HG03521 (cell line): Measurements from ENCODE around the gene DYNC1I1.

Source experiments
- ATAC-seq: cut with Tn5 transposase; IDR thresholded peaks from one replicate; pipeline ENCODE4 v1.9.1; 2021; ENCODE audit warnings: mild to moderate bottlenecking, moderate library complexity; ENCODE audit not compliant: unreplicated experiment

The DYNC1I1 gene

GRCh38 chr7:95847061-95847460 lies 74.7 kb downstream of the DYNC1I1 start:
- no peak for ATAC-seq

GRCh38 chr7:95859429-95859828 lies 87.1 kb downstream of the DYNC1I1 start:
- ATAC-seq, result no peak

GRCh38 chr7:95861041-95861440 lies 88.7 kb downstream of the DYNC1I1 start:
- no peak for ATAC-seq

GRCh38 chr7:95863623-95864022 lies 91.3 kb downstream of the DYNC1I1 start:
- no peak for ATAC-seq

GRCh38 chr7:95865716-95866371 lies 93.5 kb downstream of the DYNC1I1 start:
- ATAC-seq, result no peak

- peak; percentile 95 for ATAC-seq
Observed at GRCh38 chr7:95867309-95867708, 95.0 kb downstream of the DYNC1I1 start.

GRCh38 chr7:95871075-95871848 lies 98.9 kb downstream of the DYNC1I1 start:
- ATAC-seq, result peak; percentile 35

GRCh38 chr7:95871896-95872295 lies 99.5 kb downstream of the DYNC1I1 start:
- no peak for ATAC-seq

GRCh38 chr7:95874129-95874528 lies 101.8 kb downstream of the DYNC1I1 start:
- no peak for ATAC-seq

- ATAC-seq, result no peak
Observed at GRCh38 chr7:95874541-95875265, 102.3 kb downstream of the DYNC1I1 start.

GRCh38 chr7:95875519-95875918 lies 103.2 kb downstream of the DYNC1I1 start:
- ATAC-seq, result no peak

GRCh38 chr7:95878677-95879076 lies 106.3 kb downstream of the DYNC1I1 start:
- no peak for ATAC-seq

GRCh38 chr7:95881597-95881996 lies 109.2 kb downstream of the DYNC1I1 start:
- ATAC-seq, result no peak

GRCh38 chr7:95883217-95883616 lies 110.9 kb downstream of the DYNC1I1 start:
- no peak for ATAC-seq

- no peak for ATAC-seq
Observed at GRCh38 chr7:95886501-95887090, 114.2 kb downstream of the DYNC1I1 start.

- ATAC-seq, result no peak
Observed at GRCh38 chr7:95893484-95893883, 121.1 kb downstream of the DYNC1I1 start.

- no peak for ATAC-seq
Observed at GRCh38 chr7:95897557-95898251, 125.3 kb downstream of the DYNC1I1 start.

GRCh38 chr7:95899919-95900513 lies 127.7 kb downstream of the DYNC1I1 start:
- ATAC-seq, result no peak

- no peak for ATAC-seq
Observed at GRCh38 chr7:95901006-95901405, 128.7 kb downstream of the DYNC1I1 start.

GRCh38 chr7:95904099-95904498 lies 131.7 kb downstream of the DYNC1I1 start:
- no peak for ATAC-seq
